HEK293T (cell line): ENCODE results near the gene P2RY12.

ENCODE experiments used
- ARNT ChIP-seq: fragments of 450-650 bp; IDR thresholded peaks from 2 replicates; pipeline ENCODE4 v1.6.1; 2017; ENCODE audit warnings: mild to moderate bottlenecking
- BHLHE40 ChIP-seq: fragments of 450-650 bp; IDR thresholded peaks from 2 replicates; pipeline ENCODE4 v1.6.1; 2016; ENCODE audit warnings: mild to moderate bottlenecking, moderate library complexity, borderline replicate concordance
- ELF4 ChIP-seq: fragments of 450-650 bp; IDR thresholded peaks from 2 replicates; pipeline ENCODE4 v1.6.1; 2017; ENCODE audit warnings: antibody characterized with exemption
- FOXA1 ChIP-seq: fragments of 450-650 bp; IDR thresholded peaks from 2 replicates; pipeline ENCODE4 v1.6.1; 2016; ENCODE audit warnings: mild to moderate bottlenecking
- L3MBTL2 ChIP-seq: fragments of 450-650 bp; conservative IDR thresholded peaks from 2 replicates; pipeline ENCODE4 v1.6.1; 2016; ENCODE audit warnings: mild to moderate bottlenecking
- LEF1 ChIP-seq: fragments of 450-650 bp; IDR thresholded peaks from 2 replicates; pipeline ENCODE4 v1.6.1; 2017; ENCODE audit warnings: mild to moderate bottlenecking, borderline replicate concordance
- NFRKB ChIP-seq: fragments of 450-650 bp; IDR thresholded peaks from 2 replicates; pipeline ENCODE4 v1.6.1; 2016; ENCODE audit warnings: mild to moderate bottlenecking, moderate library complexity
- PKNOX1 ChIP-seq: fragments of 450-650 bp; IDR thresholded peaks from 2 replicates; pipeline ENCODE4 v1.6.1; 2016
- SP1 ChIP-seq: fragments of 450-650 bp; IDR thresholded peaks from 2 replicates; pipeline ENCODE4 v1.6.1; 2017
- SUZ12 ChIP-seq: fragments of 450-650 bp; IDR thresholded peaks from 2 replicates; pipeline ENCODE4 v1.6.1; 2016; ENCODE audit warnings: mild to moderate bottlenecking
- ZNF384 ChIP-seq: fragments of 450-650 bp; IDR thresholded peaks from 2 replicates; pipeline ENCODE4 v1.6.1; 2016

GRCh38 chr3:151403246-151403645 is 18.7 kb upstream of the P2RY12 start:
- TF ChIP-seq ELF4 = no peak
- no peak for TF ChIP-seq ZNF384
- TF ChIP-seq FOXA1 = no peak
- no peak for TF ChIP-seq SP1
- TF ChIP-seq SUZ12 = no peak
- no peak for TF ChIP-seq PKNOX1
- TF ChIP-seq LEF1 = no peak
- no peak for TF ChIP-seq NFRKB
- TF ChIP-seq L3MBTL2 = no peak
- TF ChIP-seq ARNT = no peak
- no peak for TF ChIP-seq BHLHE40
